ENCODE measurements around the gene DCUN1D3. TPM values are rescaled to one million over a fixed set of nuclear protein-coding genes. Genes with fewer than 3 reads are reported as not detected.

The DCUN1D3 gene
- total RNA-seq, 1 donor from 2014 or later, result 4.1 TPM

DNA sequence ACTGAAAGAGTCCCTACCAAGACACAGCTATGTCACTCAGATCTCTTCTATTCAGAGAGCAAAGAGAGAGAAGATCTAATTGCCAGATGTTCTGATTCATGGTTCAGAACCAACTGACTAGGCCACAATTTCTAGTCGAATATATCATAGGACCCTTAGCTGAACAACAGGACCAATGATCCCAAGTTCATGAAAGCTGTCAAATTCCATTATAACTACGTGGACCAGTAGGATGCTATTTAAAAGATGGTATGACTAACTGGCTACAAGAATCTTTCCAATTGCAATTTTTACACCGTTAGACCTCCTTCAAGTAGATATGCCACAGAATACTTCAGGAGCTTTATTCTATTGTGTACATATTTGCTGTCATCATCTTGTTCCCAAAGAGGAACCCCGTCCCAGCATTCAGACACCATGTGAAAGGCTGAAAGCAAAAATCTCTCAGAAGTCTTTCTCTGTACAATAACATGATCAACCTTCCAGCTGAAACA lies 26.0 kb downstream of the DCUN1D3 start:
- POLR2A ChIA-PET, result interaction anchor here (0.7 to 3.0 kb wide), 5 partner anchors 11 to 1614 kb away, joined by 3 to 21 read pairs (median 5); partner anchors contain the start of genes DCUN1D3 and LYRM1
- TF ChIP-seq, protein P1, sequence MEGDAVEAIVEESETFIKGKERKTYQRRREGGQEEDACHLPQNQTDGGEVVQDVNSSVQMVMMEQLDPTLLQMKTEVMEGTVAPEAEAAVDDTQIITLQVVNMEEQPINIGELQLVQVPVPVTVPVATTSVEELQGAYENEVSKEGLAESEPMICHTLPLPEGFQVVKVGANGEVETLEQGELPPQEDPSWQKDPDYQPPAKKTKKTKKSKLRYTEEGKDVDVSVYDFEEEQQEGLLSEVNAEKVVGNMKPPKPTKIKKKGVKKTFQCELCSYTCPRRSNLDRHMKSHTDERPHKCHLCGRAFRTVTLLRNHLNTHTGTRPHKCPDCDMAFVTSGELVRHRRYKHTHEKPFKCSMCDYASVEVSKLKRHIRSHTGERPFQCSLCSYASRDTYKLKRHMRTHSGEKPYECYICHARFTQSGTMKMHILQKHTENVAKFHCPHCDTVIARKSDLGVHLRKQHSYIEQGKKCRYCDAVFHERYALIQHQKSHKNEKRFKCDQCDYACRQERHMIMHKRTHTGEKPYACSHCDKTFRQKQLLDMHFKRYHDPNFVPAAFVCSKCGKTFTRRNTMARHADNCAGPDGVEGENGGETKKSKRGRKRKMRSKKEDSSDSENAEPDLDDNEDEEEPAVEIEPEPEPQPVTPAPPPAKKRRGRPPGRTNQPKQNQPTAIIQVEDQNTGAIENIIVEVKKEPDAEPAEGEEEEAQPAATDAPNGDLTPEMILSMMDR (IDR thresholded peaks at IDR 0.05), result no peak
- intact Hi-C loops (cut with micrococcal nuclease), result loop anchor here (1.0 to 10.0 kb wide), 2 partner anchors 26 to 71 kb away; partner anchors contain the start of genes DCUN1D3 and LYRM1
- Mint-ChIP-seq H3K9me3 (no peaks in the 10 kb centered on the region), H3K27me3 (no peaks in the 10 kb centered on the region), H3K27ac (peak overlapping the region; percentile 85), H3K4me3 (peak overlapping the region; percentile 61), H3K4me1 (peaks cover 43% of the 10 kb centered on the region), H3K36me3 (ENCODE audit: low read depth) (no peaks in the 10 kb centered on the region)
- CTCF ChIA-PET, result interaction anchor here (1.0 to 2.2 kb wide), 3 partner anchors 14 to 70 kb away, joined by 3 to 10 read pairs (median 3); no protein-coding TSS in a partner anchor
- ATAC-seq (ENCODE audit: low read depth) (no peak), DNase-seq (no peak)

DNA sequence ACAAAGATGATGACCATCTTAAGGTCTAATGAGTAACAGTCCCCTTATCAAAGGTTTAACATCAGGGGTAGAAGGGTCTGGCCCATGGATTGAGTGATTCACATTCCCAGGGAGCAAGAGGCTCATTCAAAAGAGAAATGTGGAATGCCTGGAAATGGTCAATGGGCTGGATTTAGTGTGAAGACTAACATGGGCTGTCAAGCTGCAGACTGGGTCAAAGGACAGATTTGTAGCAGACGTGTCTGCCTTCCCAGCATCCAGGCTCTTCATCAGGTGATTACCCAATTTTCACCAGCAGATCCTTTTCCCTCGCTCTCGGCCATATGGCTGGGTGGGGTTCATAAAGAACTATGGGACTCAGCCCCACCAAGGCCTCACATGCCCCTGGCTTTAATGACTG lies 26.8 kb downstream of the DCUN1D3 start:
- Mint-ChIP-seq H3K4me3 (no peak overlapping the region), H3K27ac (peak overlapping the region; percentile 41), H3K9me3 (no peaks in the 10 kb centered on the region), H3K4me1 (peaks cover 38% of the 10 kb centered on the region), H3K27me3 (no peaks in the 10 kb centered on the region), H3K36me3 (ENCODE audit: low read depth) (no peaks in the 10 kb centered on the region)
- ChIA-PET POLR2A (interaction anchor here (2.6 to 3.0 kb wide), 2 partner anchors 27 to 30 kb away, joined by 18 to 21 read pairs; partner anchors contain the start of genes DCUN1D3 and LYRM1), CTCF (no interaction called here)
- DNase-seq, result no peak
- intact Hi-C loops (cut with micrococcal nuclease), result loop anchor here (10.0 kb wide), 1 partner anchor 71 kb away; no protein-coding TSS in a partner anchor
- TF ChIP-seq, protein P1 (IDR thresholded peaks at IDR 0.05), result no peak
- no peak for ATAC-seq (ENCODE audit: low read depth)

DNA sequence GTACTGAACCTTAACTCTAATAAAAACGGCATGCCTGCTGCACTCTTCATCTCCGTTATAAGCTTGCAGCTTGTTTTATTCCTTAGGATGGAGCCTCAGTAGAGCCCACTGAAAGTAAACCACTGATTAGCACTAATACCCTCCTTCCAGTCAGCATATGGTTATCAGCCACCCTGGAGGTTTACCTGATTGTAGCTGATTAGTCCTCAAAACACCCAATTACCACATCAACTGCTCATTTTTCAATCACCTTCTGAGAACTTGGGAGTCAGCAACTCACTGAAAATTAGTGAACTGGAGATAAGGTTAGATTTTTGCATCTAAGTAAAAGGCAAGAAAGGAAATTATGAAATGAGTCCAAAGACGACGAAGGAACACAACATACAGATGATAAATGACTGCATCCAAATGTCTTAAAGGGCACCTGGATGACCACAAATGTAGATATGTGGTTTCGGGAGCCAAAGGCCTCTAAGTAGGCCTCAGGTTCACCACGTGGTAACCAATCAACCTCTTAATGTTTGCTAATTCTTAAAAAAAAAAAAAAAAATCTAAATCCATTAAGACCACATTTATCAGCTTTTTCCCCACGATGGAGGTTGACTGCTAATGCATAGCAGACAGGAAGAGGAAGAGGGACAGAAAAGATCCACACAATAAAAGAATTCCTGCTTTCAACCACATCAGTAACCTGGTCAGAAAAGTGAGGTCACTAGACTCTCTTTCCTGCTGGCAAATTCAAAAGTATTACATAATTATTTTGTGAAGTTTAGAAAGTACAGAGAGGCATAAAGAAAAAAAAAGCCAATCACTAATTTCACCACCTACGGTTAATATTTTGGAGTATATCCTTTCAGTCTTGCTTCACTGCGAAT lies 28.0 kb downstream of the DCUN1D3 start:
- H3K9me3 Mint-ChIP-seq, result no peaks in the 10 kb centered on the region
- no peak overlapping the region for H3K27ac Mint-ChIP-seq
- no peak overlapping the region for H3K4me3 Mint-ChIP-seq
- no peaks in the 10 kb centered on the region for H3K27me3 Mint-ChIP-seq
- DNase-seq, result no peak
- no peak for ATAC-seq (ENCODE audit: low read depth)
- H3K36me3 Mint-ChIP-seq (ENCODE audit: low read depth), result no peaks in the 10 kb centered on the region
- ChIA-PET POLR2A (no interaction called here), CTCF (no interaction called here)
- TF ChIP-seq, protein P1 (IDR thresholded peaks at IDR 0.05), result no peak
- intact Hi-C loops (cut with micrococcal nuclease), result loop anchor here (10.0 kb wide), 1 partner anchor 73 kb away; no protein-coding TSS in a partner anchor
- peaks cover 34% of the 10 kb centered on the region for H3K4me1 Mint-ChIP-seq

DNA sequence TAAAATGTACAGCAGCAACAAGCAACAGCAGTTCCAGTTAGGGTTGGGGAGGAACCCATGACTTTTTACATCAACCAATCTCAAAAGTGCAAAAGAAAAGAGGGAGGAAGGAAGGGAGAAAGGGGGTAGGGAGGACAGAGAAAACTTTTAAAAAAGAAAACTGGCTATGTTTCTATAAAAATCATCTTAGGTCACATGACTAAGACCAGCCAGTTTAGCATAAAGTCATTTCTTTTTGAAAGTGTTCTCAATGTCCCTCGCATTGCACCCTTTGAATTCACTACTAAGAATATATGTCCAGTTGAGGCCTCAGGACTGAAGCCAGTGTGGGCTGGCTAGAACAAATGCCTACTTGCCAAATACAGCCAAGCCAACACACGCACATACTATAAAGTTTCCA lies 28.9 kb downstream of the DCUN1D3 start:
- ATAC-seq (ENCODE audit: low read depth) (no peak), DNase-seq (no peak)
- Mint-ChIP-seq H3K4me3 (no peak overlapping the region), H3K9me3 (no peaks in the 10 kb centered on the region), H3K27ac (no peak overlapping the region), H3K4me1 (peaks cover 32% of the 10 kb centered on the region), H3K36me3 (ENCODE audit: low read depth) (no peaks in the 10 kb centered on the region), H3K27me3 (no peaks in the 10 kb centered on the region)
- CTCF ChIA-PET, result no interaction called here
- POLR2A ChIA-PET, result interaction anchor here (0.6 kb wide), 1 partner anchor 29 kb away, joined by 3 read pairs; the partner anchor contains the start of genes DCUN1D3 and LYRM1
- intact Hi-C loops (cut with micrococcal nuclease), result loop anchor here (10.0 kb wide), 1 partner anchor 74 kb away; no protein-coding TSS in a partner anchor
- TF ChIP-seq, protein P1 (IDR thresholded peaks at IDR 0.05), result no peak

Data from activated B cell treated with CpG ODN at 0.5 μM for 24 hours (primary cell).